GM18499 (cell line): ENCODE data around the gene NT5C1A.

Experiments used
- ATAC-seq: cut with Tn5 transposase; IDR thresholded peaks from one replicate; pipeline ENCODE4 v1.9.1; 2021; ENCODE audit warnings: moderate number of reproducible peaks; ENCODE audit not compliant: insufficient read depth, unreplicated experiment

The NT5C1A gene

GRCh38 chr1:39642796-39643195, 29.1 kb downstream of the NT5C1A start:
- ATAC-seq = no peak

GRCh38 chr1:39640861-39641260, 31.0 kb downstream of the NT5C1A start:
- ATAC-seq = no peak

- ATAC-seq = no peak
Measured at GRCh38 chr1:39639305-39640130, 32.4 kb downstream of the NT5C1A start, which contains the start of gene HEYL. Gene HEYL (minus strand): TSS chr1:39639643. CDS start chr1:39639625, 18 bp downstream.

- no peak for ATAC-seq
Measured at GRCh38 chr1:39638965-39639304, 33.0 kb downstream of the NT5C1A start.

GRCh38 chr1:39637361-39637760, 34.5 kb downstream of the NT5C1A start:
- ATAC-seq = no peak

GRCh38 chr1:39635871-39636210, 36.1 kb downstream of the NT5C1A start:
- no peak for ATAC-seq

- ATAC-seq = no peak
Measured at GRCh38 chr1:39635205-39635870, 36.6 kb downstream of the NT5C1A start.

GRCh38 chr1:39633422-39633821, 38.5 kb downstream of the NT5C1A start:
- no peak for ATAC-seq

GRCh38 chr1:39632682-39633417, 39.1 kb downstream of the NT5C1A start:
- no peak for ATAC-seq

- no peak for ATAC-seq
Measured at GRCh38 chr1:39632323-39632681, 39.6 kb downstream of the NT5C1A start.

GRCh38 chr1:39631361-39632322, 40.3 kb downstream of the NT5C1A start:
- ATAC-seq = no peak

- ATAC-seq = no peak
Measured at GRCh38 chr1:39628807-39629350, 43.0 kb downstream of the NT5C1A start.

GRCh38 chr1:39626646-39627045, 45.3 kb downstream of the NT5C1A start:
- no peak for ATAC-seq

GRCh38 chr1:39625462-39626273, 46.2 kb downstream of the NT5C1A start:
- no peak for ATAC-seq

- no peak for ATAC-seq
Measured at GRCh38 chr1:39625009-39625408, 46.9 kb downstream of the NT5C1A start.

GRCh38 chr1:39623053-39623452, 48.9 kb downstream of the NT5C1A start:
- no peak for ATAC-seq

GRCh38 chr1:39622427-39622826, 49.5 kb downstream of the NT5C1A start:
- ATAC-seq = no peak

GRCh38 chr1:39620659-39621165, 51.2 kb downstream of the NT5C1A start:
- ATAC-seq = no peak

GRCh38 chr1:39617488-39618049, 54.3 kb downstream of the NT5C1A start:
- no peak for ATAC-seq
